Upper lobe of left lung (tissue), 4 donors: ENCODE results near the gene ASCC1.

ENCODE experiments used
- EP300 ChIP-seq, 4 donors: sonication (generic); formaldehyde crosslinking; IDR thresholded peaks; one replicate each; pipeline ENCODE4 v1.5.1; 2017; ENCODE audit warnings: antibody characterized with exemption in 4 of 4, control low read depth in 2 of 4
- POLR2A ChIP-seq, 4 donors: fragments of 450-650 bp; IDR thresholded peaks; one replicate each; pipeline ENCODE4 v1.5.1; 2016 to 2017; ENCODE audit warnings: antibody characterized with exemption in 4 of 4, mild to moderate bottlenecking in 2 of 4
- TF ChIP-seq, protein P1 (sequence below), 6 experiments: fragments of 450-650 bp in 4 of 6; fragments of 200-600 bp in 2 of 6; sonication (generic) in 2 of 6; IDR thresholded peaks; one replicate each; pipeline ENCODE4 v1.5.1; 2016 to 2019; ENCODE audit warnings: antibody characterized with exemption in 6 of 6

DNA sequence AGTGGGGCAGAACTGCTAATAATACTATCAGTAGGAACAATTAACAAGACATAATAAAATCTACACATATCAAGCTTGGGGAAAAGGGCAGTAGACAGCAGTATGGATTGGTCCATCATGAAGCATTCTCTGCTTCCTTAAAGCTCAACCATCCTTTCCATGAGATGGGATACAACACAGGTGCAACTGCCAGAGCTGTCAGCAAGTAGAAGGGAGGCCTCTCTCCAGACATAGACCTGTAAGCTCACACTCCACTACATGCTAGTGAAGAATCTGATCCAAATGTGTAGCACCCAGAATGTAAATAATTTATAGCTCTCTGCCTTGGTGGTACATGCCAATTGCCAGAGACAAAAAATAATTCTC, 41.8 kb downstream of the ASCC1 start:
- TF ChIP-seq EP300 (IDR thresholded peaks at IDR 0.05) (no peak), POLR2A (IDR thresholded peaks at IDR 0.05) (no peak)
- TF ChIP-seq, protein P1, sequence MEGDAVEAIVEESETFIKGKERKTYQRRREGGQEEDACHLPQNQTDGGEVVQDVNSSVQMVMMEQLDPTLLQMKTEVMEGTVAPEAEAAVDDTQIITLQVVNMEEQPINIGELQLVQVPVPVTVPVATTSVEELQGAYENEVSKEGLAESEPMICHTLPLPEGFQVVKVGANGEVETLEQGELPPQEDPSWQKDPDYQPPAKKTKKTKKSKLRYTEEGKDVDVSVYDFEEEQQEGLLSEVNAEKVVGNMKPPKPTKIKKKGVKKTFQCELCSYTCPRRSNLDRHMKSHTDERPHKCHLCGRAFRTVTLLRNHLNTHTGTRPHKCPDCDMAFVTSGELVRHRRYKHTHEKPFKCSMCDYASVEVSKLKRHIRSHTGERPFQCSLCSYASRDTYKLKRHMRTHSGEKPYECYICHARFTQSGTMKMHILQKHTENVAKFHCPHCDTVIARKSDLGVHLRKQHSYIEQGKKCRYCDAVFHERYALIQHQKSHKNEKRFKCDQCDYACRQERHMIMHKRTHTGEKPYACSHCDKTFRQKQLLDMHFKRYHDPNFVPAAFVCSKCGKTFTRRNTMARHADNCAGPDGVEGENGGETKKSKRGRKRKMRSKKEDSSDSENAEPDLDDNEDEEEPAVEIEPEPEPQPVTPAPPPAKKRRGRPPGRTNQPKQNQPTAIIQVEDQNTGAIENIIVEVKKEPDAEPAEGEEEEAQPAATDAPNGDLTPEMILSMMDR (IDR thresholded peaks at IDR 0.05): no peak
